ENCODE measurements around the gene TPK1.

GRCh38 chr7:144691240-144691639 lies 144.6 kb downstream of the TPK1 start:
- no peak for TF ChIP-seq EP300 (conservative IDR thresholded peaks at IDR 0.05; ENCODE audit: poor library complexity, severe bottlenecking)
- no peak for TF ChIP-seq CTCF (IDR thresholded peaks at IDR 0.05; ENCODE audit: poor library complexity, severe bottlenecking)
- no peak for TF ChIP-seq EZH2 (IDR thresholded peaks at IDR 0.05; ENCODE audit: borderline replicate concordance, insufficient read depth, low read length, poor library complexity, severe bottlenecking)
- no peak for TF ChIP-seq TAF1 (IDR thresholded peaks at IDR 0.05; ENCODE audit: low read depth)
- TF ChIP-seq REST (IDR thresholded peaks at IDR 0.05; ENCODE audit: borderline replicate concordance), result no peak
- TF ChIP-seq RAD21 (conservative IDR thresholded peaks at IDR 0.05), result no peak
- no peak for TF ChIP-seq SMC3 (conservative IDR thresholded peaks at IDR 0.05; ENCODE audit: poor library complexity)
- TF ChIP-seq POLR2AphosphoS5 (IDR thresholded peaks at IDR 0.05), result no peak
- no peak for TF ChIP-seq MXI1 (conservative IDR thresholded peaks at IDR 0.05; ENCODE audit: poor library complexity, severe bottlenecking)
